ENCODE results near the gene DEFB124. TPM values are rescaled to one million over a fixed set of nuclear protein-coding genes. Genes with fewer than 3 reads are reported as not detected.

Gene DEFB124
- total RNA-seq, 1 experiment from 2014 or later, result not detected

GRCh38 chr20:31514154-31515071, 39.5 kb upstream of the DEFB124 start, which contains the start of gene HM13:
Gene HM13, plus strand, starts transcription at chr20:31514442. Its CDS starts 110 bp downstream, at chr20:31514552.
- POLR2A ChIA-PET, result no interaction called here
- ATAC-seq (peak; percentile 72), DNase-seq (ENCODE audit: low spot score) (peak; percentile 90)
- peaks cover 2% of the 10 kb centered on the region for H3K36me3 Mint-ChIP-seq
- no peaks in the 10 kb centered on the region for H3K4me1 Mint-ChIP-seq
- no peak within 1 kb of the TSS for H3K27ac Mint-ChIP-seq
- peaks cover 5% of the 10 kb centered on the region; the same call in 1 of the 2 replicates for H3K27me3 Mint-ChIP-seq (ENCODE audit: low read depth)
- peak within 1 kb of the TSS; percentile 34 for H3K4me3 Mint-ChIP-seq
- CTCF ChIA-PET, result interaction anchor here (0.5 to 1.5 kb wide), 12 partner anchors 8 to 347 kb away, joined by 3 to 16 read pairs (median 4); no protein-coding TSS in a partner anchor
- no peaks in the 10 kb centered on the region for H3K9me3 Mint-ChIP-seq
- TF ChIP-seq JAZF1 (CRISPR knock-in tag; IDR thresholded peaks at IDR 0.05) (no peak), IRF1 (CRISPR knock-in tag; IDR thresholded peaks at IDR 0.05) (no peak), PRDM15 (CRISPR knock-in tag; IDR thresholded peaks at IDR 0.05) (peak; percentile 55; the same call in 1 of the 2 replicates), HMGXB4 (CRISPR knock-in tag; IDR thresholded peaks at IDR 0.05) (peak; percentile 82; the same call in 1 of the 2 replicates), STAT6 (CRISPR knock-in tag; conservative IDR thresholded peaks at IDR 0.05; ENCODE audit: low read depth) (no peak), ZNF232 (CRISPR knock-in tag; IDR thresholded peaks at IDR 0.05) (peak; percentile 59; the same call in 1 of the 2 replicates), FOXP4 (CRISPR knock-in tag; IDR thresholded peaks at IDR 0.05) (peak; percentile 92), RELA (CRISPR knock-in tag; IDR thresholded peaks at IDR 0.05; ENCODE audit: borderline replicate concordance) (no peak), ATF1 (CRISPR knock-in tag; IDR thresholded peaks at IDR 0.05) (no peak), NR2C2 (CRISPR knock-in tag; IDR thresholded peaks at IDR 0.05) (no peak), ZNF281 (CRISPR knock-in tag; IDR thresholded peaks at IDR 0.05) (no peak), SP1 (CRISPR knock-in tag; conservative IDR thresholded peaks at IDR 0.05) (no peak), USF2 (CRISPR knock-in tag; IDR thresholded peaks at IDR 0.05) (no peak; the same call in 1 of the 2 replicates), CTCF (IDR thresholded peaks at IDR 0.05) (peak; percentile 91), CREM (CRISPR knock-in tag; IDR thresholded peaks at IDR 0.05) (peak; percentile 94; the same call in 1 of the 2 replicates), USF1 (CRISPR knock-in tag; IDR thresholded peaks at IDR 0.05) (peak; percentile 61; the same call in 1 of the 2 replicates)

Measured in WTC11 (cell line).